GM18526 (cell line): ENCODE measurements around the gene GBX1.

Experiments used
- POLR2A ChIP-seq: IDR thresholded peaks from 3 replicates; pipeline ENCODE4 v1.6.1; 2011; ENCODE audit not compliant: insufficient read length; ENCODE audit errors: extremely low read depth

Gene GBX1

DNA sequence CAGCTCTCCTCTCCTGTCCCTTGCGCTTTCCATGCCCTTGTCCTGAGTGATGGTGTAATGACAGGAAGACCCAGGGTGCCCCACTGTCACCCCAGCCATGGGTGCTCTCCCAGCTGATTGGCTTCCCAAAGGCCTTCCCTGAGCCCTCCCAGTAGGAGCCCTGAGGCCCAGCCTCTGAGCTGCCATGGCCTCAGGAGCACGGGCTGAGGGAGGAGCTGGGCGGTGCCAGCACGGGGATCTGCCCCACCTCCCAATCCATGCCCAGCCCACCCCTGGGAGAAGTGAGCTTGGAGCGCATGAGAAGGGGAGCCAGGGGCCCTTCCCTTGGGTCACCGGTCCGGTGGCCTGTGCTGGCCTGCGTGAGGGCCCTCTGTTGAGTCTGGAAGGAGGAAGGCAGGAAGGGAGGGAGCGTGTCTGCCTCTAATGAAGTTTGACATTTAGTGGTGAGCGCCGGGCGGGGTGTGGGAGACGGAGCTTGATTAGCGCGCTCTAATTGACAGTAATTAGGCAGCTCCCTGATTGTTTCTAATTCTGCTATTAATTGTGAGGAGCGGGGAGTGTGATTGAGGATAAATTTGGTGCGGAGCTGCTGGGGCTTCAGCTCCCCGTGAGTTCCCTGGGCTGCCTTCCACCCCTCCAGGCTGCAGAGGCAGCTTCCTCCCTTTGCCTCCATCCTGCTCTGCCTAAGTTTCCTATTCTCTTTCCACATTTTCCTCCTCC, 28.3 kb downstream of the GBX1 start:
- TF ChIP-seq POLR2A: no peak

DNA sequence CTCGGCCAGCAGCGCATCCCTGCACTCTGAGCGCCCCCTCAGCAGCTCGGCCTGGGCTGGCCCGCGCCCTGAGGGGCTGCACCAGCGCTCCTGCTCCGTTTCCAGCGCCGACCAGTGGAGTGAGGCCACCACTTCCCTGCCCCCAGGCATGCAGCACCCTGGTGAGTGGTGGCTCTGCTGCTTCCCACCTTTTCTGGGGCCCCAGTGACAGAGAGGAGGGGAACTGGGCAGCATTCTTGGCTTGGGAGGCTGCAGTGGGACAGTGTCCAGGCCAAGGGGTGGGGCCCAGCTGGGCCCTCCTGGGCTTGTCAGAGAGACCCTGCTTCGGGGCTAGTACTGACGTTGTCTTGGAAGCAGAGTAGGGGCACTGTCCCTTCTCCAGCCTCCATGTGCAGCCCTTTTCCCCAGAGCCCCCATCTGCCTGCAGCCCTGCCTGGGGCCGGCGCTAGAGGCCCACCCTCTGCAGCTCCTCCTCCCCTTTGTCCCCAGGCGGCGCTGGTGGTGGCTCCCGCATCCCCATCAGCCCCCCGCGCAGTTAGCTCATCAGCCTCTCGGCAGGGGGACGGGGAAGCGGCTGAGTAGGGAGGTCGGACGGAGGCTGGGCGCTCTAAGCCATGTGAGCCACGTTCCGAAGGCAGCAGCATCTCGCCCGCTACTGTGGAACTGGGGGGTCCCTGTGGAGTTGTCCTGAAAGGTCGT, 29.2 kb downstream of the GBX1 start:
- no peak for TF ChIP-seq POLR2A

DNA sequence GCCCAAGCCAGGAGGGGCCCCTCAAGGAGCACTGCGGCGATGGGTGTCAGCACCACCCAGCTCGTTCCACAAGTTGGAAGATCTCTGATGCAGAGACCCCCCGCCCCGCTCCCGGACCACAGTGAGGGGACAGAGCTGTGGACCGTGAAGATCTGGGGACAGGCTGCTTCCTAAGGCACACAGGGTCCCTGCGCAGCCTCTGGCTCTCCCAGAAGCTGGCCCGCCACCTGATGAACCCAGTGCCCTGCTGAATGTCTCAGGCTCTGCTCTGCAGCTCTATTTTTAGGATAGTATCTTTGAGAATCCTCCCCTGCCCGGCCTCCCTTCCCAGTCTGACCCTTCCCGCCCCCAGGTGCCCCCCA, 29.7 kb downstream of the GBX1 start:
- no peak for TF ChIP-seq POLR2A

DNA sequence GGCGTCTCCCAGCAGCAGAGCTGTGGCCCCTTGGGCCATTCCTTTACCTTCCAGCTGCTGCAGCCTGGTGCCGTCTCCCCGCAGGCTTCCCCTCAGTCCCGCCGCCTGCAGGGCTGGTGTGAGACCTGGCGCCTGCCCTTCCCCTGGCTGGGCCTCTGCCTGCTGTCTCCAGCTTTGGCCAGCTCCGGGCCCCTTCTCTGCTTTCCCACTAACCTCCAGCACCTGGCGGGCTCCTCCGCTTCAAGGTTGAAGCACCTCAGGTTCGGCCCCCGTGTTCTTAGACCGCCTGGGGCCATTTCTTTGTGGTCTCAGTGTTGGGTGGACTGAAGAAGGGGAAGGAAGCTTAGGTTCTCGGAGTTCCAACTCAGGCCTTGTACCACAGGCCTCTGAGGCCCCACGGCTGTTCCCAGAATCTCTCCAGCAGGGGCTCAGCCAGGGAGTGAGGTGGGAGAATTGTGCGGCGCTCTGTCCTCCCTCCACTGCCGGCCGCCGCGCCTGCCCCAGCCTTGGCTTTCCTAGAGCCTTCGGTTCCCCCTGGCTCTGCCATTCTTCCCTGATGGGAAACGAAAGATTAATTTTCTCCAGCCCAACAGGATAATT, 30.3 kb downstream of the GBX1 start:
- no peak for TF ChIP-seq POLR2A

DNA sequence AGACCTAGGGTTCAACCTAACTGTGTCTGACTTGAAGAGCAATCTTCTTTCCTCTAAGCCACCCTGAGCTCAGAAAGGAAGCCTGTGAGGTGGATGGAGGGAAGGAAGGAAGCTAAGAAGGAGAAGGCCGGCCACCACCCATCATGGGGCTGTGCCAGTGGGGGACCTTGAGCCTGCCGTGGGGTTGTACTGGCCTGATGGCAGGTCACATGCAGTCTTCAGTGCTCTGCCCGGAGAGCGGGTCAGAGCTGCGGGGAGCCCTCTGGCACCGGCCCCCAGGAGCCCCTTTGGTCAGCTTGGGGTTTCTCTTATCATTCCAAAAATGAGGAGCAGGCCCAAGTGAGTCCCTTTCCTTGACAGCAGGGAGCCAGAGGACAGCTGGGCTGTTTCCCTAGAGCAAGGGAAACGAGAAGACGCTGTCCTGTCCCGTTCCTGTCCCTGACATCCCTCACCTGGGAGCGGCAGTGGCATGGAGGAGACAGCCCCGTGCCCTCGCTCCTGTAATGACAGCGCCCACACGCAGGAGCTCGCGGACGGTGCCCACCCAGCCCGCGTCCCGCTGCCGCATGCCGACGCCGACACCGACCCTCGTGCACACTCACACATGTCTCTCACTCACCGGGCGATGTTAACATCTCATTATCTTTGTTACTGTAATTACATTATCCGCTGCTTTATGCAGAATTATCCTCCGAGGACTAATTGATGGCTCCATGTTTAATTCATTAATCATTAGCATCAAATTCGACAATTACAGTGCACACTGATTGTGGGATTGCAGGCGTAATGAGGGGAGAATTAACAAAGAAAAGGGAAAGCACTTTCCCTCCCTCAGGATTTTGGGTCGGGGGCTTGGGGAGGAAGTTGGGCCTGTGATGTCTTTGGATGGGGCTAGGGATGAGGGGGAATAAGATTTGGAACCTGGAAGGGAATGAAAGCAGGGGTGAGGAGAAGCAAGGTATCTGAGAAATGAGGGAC, 31.3 kb downstream of the GBX1 start:
- no peak for TF ChIP-seq POLR2A

DNA sequence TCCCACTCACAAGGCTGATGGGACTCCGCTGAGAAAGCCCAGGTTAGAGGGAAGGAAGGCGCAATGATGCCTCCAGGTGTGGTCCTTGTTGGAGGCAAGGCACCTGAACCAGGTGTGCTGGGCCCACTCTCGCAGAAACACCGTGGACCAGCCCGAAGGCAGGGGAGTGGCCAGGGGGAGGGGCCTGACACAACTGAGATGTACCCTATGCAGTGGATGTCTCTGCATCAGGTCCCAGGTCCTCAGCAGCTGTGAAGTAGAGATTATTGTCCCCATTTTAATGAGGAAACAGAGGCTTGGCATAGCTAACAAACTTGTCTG, 32.0 kb downstream of the GBX1 start:
- TF ChIP-seq POLR2A: no peak

DNA sequence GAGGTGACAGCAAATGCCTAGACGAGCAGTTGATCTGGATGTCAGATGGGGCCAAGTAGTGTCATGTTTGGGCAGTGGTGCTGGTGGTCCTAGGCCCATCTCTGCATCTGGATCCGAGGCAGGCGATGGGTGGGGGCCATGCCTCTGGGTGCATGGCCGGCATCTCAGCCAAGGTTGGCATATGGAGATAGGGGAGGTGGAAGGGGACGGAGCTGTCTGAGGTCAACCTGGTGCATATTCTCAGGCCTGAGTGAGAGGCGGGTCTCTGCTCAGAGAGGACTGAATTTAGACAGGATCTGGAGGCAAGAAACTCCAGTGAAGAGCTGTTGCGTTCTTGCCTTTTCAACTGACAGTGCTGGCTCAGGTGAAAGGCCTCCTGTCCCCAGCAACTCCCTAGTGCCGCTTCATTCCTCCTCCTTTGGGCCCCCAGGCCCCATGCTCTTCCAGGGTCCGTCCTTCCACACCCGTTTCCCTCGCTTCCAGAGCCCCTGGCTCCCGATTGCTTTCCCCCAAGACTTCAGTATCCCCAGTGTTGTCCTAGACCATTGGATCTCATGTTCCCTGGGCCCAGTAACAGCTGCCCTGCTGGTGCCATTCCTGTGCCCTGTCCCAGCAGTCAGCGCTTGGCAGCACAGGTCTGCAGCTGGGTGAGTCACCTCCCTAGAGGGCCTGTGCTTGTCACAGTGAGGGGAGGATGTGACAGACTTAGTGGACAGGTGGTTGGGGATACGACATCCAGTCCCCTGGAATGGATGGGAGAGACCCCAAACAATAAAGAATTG, 32.6 kb downstream of the GBX1 start:
- TF ChIP-seq POLR2A: no peak

DNA sequence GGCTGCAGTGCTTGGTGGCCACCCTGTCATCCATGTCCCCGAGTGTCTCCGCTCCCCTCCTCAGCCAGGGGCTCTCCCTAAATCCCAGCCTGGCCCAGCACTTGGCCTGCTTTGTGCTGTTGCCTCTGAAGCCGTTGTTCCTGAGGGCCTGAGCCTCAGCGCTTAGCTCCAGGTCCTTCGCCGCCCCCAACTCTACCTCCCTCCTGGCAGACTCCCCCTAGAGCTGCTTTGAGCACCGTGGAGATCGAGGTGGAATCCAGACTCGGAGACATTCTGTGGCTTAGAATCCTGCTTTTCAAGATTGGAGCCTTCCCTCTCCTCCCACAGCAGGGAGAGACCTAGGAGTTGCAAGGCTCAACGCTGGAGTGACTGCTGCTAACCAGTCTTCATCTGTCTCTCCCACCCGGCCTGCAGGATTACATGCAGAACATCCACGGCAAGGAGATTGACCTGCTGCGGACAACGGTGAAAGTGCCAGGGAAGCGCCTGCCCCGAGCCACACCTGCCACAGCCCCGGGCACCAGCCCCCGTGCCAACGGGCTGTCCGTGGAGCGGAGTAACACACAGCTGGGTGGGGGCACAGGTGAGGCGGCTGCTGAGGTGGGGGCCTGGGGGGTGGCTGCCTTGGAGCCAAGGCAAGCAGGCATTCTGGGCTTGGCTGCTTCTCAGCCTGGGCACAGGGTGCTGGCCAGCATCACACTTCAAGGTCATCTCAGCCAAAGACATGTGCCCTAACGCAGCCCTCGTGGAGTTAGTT, 33.3 kb downstream of the GBX1 start:
- TF ChIP-seq POLR2A: no peak

DNA sequence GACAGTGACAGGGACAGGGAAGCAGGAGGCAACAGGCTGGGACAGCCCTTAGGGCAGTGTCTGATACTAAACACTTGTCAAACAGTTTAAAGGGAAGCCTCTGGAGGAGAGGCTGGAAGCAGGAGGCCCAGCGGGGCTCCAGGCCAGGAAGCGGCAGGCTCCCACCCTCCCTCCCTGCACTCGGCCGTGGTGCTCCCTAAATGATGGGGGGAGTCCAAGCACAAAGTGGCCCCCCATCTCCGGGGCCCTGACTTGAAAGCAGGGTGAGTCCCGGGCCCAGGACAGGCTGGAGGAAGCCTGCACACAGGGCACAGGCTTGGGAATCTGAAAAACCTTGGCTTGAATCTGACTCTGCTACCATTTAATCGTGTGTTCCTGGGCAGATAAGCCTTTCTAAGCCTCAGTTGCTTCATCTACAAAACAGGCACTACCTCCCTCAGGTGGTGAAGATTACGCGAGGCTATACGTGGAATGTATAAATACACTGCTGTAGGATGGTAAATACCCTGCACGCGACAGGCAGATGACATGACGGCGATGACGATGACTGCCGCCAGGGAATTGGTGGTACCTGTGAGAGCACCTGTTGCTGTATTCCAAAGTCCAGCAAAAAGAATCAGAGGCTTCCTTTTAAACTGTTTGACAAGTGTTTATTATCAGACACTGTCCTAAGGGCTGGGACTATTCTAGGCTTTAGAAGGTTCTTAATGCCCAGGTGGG, 34.1 kb downstream of the GBX1 start:
- no peak for TF ChIP-seq POLR2A

DNA sequence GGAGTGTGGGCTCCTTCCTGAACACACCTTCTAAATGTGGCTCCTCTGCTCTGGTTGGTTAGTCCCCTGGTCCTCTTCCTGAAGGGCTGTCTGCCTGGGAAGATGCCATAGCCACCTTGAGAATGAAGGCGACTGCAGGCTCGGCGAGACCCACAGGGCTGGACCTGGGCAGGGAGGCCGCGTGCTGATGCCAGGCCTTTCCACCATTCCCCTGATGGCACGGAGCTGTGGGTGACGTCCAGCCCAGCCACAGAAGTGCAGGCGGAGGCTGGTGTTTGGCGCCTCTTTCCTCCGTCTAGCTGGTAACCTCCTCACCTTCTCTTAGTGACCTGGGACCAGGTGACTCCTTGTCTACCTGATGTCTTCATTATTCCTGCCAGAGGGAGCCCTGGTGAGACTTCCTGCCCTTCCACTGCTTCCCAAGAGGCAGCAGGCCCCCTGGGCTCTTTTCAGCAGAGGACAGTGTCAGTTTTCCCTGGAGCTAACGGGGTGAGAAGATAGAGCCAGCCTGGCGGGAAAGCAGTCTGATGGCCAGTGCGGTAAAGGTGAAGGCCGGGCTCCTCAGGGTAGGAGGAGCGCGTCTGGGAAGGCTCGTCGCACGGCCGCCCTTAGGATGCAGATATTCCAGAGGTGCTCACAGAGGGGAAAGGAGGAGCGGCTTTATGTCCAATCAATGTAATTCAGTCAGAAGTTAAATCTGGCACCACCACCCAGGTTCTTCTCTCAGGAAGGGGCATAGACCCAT, 34.9 kb downstream of the GBX1 start:
- TF ChIP-seq POLR2A: no peak

DNA sequence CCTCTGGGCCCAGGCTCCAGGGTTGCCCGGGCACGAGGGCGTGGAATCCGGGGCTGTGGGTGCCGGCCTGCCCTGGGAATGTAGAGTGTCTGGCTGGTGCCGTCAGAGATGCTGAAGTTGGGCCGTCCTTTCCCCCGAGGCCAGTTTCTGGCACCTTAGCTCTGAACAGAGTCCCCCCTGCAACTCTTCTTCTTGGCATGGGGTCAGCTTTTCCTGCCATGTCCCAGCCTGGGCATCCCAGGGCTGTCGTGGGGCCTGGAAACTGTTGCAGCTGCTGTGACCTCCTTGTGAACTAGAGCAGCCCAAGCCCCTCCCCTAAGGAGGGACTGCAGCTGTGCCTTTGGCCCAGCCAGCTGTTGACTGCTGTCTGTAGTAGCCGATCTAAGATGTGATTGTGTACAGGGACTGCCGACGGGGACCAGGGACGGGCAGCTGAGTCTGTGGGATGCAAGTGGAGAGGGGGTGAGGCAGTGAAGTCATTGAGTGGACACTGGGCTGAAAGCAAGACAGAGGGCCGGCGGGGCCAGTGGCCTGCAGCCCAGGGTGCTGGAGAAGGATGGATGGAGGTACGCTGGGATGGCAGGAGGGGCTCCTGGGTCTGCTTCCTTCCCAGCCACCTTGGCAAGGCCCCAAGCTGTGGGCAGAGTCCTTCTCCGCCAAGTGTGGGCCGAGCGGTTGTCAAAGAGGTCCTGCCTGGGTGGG, 35.8 kb downstream of the GBX1 start:
- no peak for TF ChIP-seq POLR2A

DNA sequence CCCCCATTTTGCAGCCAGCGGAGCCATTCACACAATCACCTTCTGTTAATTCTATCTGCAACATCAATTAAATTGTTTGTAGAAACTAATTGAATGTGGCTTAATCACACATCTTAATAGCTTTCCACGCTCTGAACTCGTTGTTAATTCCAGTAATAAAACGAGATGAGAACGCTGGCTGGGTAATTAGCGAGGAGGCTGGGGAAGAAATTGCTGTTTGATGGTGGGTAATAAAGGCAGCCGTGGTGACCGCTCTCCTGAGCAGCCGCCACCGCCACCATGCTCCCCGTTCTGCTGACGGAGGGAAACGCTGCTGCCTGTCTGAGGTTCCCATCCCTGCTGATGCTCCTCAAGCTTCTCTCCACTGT, 36.3 kb downstream of the GBX1 start:
- no peak for TF ChIP-seq POLR2A
